ENCODE results near the gene NCKAP5.

The NCKAP5 gene

GRCh38 chr2:132779206-132779721 is 789.0 kb downstream of the NCKAP5 start:
- no peak for DNase-seq (ENCODE audit: low read depth in 4 of 4, low spot score in 1 of 4)

DNA sequence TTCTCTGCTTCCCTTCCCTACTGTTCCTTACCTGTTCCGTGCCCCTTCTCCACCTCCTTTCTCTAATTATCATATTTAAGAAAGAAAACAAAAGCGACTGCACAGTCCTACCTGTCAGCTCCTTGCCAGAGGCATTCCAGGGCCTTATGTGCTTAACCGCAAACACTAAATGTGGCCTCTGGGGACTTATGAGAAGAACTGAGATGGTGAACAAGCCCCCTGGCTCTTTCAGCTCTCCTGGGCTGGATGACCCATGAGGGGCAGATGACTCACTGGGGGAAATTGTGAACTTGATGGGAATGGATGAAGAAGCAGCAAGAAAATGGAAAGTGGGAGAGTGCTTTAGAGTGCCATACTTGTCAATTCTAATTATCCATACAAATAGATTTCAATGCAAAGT is 792.0 kb downstream of the NCKAP5 start:
- DNase-seq (ENCODE audit: low read depth in 4 of 4, low spot score in 1 of 4): no peak

DNA sequence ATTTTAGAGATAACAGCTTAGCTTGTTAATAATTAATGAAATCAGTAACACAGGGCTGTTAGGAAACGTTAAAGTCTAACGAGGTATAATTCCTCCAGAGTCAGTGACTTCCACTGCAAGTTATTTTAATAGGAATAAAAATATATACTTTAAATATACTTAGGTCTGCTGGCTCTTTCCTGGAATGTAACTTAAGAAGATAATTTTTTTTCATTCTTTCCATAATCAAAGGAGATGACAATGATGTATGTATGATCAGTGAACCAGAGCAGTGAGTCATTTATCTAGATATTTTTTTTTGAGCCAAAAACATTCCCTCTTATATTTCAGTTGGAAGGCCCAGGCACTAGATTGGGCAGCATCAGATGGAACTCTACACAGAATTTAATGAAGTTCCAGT is 794.1 kb downstream of the NCKAP5 start:
- no peak for DNase-seq (ENCODE audit: low read depth in 4 of 4, low spot score in 1 of 4)

DNA sequence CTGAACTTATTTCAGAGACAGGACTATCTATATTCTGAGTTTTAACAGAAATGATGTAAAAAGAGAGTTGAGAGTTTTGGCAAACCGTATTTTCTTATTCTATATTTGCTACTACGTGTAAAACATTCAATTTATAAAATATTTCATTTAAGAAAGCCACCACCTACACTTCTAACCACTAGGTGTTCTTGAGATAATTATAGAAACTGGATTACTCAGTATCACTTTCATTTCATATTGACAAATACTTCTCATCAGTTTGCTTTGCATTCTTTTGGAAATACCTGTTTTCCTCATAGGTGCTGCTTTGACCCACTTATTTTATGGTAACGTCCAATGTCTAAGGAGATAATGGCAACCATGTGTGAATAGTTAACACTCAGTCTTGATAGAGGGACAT is 794.9 kb downstream of the NCKAP5 start:
- no peak for DNase-seq (ENCODE audit: low read depth in 4 of 4, low spot score in 1 of 4)

- no peak for DNase-seq (ENCODE audit: low read depth in 4 of 4, low spot score in 1 of 4)
Observed at GRCh38 chr2:132772340-132772739, 795.9 kb downstream of the NCKAP5 start.

DNA sequence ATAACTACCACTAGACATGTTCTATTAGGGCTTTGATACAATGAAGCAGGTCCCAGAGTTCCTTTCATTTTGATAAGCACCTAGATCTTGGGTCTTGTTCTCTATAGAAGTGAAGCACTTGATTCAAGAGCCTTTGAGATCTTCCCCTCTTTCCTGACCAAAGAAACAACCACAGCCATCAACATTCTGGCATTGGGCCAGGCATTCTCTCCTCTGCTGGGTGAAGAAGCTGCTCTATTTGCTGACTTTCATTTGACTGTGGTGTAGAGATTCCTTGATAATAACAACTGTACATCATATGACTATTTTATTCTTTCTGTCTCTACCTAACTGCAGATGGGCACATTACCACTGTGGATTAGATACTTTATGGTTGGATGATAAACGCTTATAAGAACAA is 801.7 kb downstream of the NCKAP5 start:
- no peak for DNase-seq (ENCODE audit: low read depth in 4 of 4, low spot score in 1 of 4)

GRCh38 chr2:132761437-132761836 is 806.8 kb downstream of the NCKAP5 start:
- no peak for DNase-seq (ENCODE audit: low read depth in 4 of 4, low spot score in 1 of 4)

DNA sequence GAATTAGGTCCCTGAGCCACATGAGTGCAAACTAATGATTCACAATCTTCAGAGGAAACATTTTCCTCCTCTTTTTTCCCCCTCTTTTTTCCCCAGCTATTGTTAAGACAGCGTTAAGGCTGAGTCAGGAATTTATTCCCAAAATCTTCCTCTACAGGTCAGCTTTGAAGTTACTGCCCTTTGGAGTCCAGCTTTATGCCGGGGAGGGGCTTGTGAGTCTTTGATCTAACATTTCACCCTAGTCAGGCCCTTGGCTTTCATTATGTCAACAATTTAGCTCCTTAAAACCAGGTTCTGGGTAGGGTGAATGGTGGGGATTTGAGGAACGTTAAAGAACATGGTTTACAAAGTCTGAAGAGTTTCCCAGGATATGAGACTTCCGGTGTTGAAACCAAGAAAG is 807.3 kb downstream of the NCKAP5 start:
- no peak for DNase-seq (ENCODE audit: low read depth in 4 of 4, low spot score in 1 of 4)

- no peak for DNase-seq (ENCODE audit: low read depth in 4 of 4, low spot score in 1 of 4)
Observed at GRCh38 chr2:132760405-132760804, 807.9 kb downstream of the NCKAP5 start.

DNA sequence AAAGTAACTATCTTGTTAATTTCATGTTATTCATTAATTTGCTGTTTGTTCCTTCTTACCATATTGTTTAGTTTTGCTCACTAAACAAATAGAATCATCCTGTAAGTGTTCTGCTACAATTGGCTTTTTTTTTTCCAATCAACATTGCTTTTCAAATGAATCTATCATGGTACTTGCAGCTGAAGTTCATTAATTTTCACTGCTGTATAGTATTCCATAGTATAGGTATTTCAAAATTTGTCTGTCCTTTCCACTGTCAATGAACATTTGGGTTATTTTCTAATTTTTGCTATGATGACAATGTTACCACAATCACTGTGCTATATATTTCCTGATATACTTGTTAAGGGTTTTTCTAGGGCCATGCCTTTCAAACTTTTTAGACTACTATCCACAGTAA is 809.3 kb downstream of the NCKAP5 start:
- DNase-seq (ENCODE audit: low read depth in 4 of 4, low spot score in 1 of 4): no peak

DNA sequence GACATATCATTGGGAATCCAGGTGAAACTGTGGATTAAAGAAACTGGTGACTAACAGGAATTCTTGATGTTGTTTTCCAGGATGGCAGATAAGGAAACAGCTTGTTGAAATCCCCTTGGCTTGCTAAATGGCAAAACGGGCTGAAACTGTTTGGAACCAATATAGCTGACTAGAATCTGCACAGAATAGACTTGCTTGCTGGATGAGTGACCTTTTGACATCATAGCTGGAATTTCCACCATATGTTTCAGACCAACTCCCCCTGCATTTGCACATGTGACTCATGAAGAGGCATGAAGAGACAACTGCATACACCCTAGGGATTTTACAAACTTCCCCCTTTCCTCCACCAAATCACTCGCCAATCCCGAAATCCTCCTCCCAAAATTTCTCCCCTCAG is 810.6 kb downstream of the NCKAP5 start:
- no peak for DNase-seq (ENCODE audit: low read depth in 4 of 4, low spot score in 1 of 4)

GRCh38 chr2:132757002-132757589 is 811.2 kb downstream of the NCKAP5 start:
- no peak for DNase-seq (ENCODE audit: low read depth in 4 of 4, low spot score in 1 of 4)

DNA sequence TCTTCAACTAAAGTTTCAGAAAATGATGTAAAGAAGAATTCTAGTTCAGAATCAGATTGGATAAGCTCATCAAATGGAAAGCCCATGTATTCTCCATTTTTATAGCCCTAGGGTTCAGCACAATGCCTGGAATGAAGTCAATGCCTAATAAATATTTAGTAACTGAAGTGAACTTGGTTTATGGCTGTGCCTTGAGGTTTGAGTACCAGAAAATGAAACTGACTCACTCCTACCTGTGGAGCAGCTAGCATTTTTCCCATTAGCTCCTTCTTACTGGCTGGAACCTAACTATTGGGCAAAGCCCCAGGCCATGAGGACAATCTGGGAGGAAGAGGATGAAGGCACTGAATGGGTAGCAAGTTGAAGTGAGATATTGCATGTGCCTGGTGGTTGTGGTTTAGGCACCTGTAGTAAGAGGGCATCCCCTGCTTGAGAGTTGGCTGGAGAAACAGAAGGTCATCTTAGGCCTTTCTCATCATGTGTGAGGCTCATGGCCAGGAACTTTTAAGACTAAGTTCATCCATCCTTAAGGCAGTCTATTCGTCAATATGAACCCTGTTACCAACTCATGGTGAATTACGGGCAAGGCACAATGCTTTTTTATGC is 813.3 kb downstream of the NCKAP5 start:
- DNase-seq (ENCODE audit: low read depth in 4 of 4, low spot score in 1 of 4): no peak

DNA sequence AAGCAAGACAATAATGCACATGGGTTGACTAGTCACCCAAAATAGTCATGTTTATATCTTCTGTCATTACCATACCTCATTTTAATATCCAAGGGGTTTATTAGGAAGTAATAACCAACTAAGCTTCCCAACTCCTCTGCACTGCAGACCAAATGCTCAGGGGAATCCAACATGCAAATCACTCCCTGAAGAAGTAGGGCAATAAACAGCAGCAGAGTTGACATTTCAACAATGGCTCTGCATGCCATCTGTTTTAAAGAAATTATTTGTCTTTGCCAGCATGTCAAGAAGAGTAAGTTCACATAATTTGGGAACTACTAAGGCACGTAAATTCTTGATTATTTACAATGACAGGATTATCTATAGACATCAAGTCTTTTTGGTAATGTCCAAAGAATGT is 813.9 kb downstream of the NCKAP5 start:
- DNase-seq (ENCODE audit: low read depth in 4 of 4, low spot score in 1 of 4): no peak

DNA sequence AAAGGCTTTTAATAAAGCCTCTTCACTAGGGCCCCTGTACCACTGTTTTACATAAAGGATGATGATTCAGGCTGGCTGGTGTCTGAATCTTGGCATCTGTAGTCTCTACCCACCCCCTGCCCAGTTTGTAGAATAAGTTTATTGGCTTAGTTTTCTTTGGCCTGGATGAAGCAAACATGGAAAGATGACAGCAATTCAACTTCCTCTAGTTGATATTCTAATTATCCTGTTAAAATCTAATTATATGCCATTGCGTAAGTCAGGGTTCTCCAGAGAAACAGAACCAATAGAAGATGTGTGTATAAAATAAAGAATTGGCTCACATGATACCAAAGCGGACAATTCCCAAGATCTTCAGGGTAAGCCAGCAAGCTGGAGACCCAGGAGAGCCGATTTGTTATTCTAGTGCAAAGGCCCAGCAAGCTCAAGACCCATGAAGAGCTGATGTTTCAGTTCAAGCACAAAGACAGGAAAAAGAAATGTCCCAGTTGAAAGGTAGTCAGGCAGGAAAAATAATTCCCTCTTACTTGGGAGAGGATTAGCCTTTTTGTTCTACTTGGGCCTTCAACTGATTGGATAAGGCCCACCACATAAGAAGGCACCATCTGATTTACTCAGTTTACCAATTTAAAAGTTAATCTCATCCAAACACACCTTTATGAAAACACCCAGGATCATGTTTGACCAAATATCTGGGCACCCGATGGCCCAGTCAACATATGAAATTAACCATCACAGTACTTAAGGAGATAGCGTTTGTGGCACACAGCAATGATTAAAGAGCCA is 815.6 kb downstream of the NCKAP5 start:
- DNase-seq (ENCODE audit: low read depth in 4 of 4, low spot score in 1 of 4): no peak

DNA sequence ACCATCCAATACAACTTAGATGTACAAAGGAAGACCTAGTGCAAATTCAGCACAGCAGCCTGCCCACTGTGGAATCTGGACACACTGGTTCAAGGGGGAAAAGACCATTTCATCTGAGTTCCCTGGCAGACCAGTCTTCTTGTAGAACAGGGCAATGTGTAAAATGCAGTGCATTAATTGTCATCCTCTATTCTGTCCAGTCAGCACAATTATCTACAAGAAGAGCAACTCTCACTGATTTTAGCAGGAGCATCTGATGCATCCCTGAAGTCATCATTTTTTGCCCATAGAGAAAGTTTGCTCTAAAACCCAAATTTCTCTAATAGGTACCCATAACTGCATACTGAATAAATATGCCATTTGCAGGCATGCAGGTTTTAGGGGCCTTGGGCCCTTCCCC is 816.4 kb downstream of the NCKAP5 start:
- DNase-seq (ENCODE audit: low read depth in 4 of 4, low spot score in 1 of 4): no peak

DNA sequence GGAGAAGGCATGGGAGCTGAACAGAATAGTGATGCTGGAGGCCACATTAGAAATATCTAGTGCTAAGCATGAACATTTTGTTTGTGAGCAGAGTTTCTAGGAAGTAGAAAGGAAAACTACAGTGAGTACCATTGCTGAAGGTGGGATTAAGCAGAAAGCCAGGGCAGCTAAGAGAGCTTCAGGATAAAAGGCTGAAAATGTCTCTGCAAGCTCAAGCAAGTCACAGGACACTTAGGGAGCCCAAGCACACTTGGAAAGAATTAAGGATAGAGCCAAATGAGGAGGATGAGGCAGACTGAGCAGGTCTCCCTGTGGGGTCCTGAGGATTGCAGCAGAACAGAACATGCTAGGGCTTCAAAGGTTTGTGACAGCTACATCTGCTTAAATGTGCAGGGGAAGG is 817.7 kb downstream of the NCKAP5 start:
- DNase-seq (ENCODE audit: low read depth in 4 of 4, low spot score in 1 of 4): no peak

DNA sequence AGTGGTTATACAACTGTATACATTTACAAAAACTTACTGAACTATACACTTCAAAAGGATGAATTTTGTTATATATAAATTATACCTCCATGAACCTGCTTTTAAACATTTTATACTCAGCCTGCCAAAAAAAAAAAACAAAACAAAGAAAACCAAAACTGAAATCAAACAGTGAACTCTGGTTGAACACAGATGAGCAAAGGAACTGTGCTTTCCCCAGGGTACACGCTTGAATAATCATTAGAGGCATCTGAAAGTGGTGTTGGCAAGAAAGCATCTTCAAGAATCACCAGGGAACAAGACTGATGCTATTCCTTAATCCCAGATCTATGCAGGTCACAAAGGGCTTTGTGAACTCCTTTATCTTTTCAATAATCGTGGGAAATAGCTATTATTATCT is 821.2 kb downstream of the NCKAP5 start:
- no peak for DNase-seq (ENCODE audit: low read depth in 4 of 4, low spot score in 1 of 4)

GRCh38 chr2:132741754-132742153 is 826.5 kb downstream of the NCKAP5 start:
- DNase-seq (ENCODE audit: low read depth in 4 of 4, low spot score in 1 of 4): no peak

DNA sequence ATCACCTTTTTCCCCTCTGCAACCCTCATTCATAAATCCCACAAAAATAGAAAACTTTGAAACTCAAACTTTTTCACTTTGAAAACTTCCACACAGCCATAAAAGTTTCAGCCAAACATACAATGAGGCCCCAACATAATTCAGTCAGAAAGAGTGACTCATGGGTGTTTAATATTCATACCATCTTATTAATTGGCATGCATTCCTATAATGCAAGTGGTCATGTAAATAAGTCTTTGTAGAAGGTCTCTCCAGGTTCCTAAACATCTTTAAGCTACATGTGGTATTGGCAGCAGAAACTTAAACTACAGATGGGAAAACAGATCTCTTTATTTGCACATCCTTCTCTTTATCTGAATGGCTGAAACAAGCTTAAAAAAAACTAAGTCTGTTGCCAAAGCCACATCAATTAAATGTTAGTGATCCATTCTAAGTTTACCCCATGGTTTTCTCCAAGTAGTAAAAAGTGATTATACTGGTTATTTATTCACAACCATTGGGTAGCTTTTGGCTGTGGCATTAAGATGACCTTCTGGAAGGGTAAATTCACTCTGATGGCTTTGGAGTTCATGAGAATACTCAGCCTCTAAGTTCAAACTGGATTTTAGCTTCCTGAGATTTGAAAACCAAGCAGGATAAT is 828.1 kb downstream of the NCKAP5 start:
- DNase-seq (ENCODE audit: low read depth in 4 of 4, low spot score in 1 of 4): no peak

- no peak for DNase-seq (ENCODE audit: low read depth in 4 of 4, low spot score in 1 of 4)
Observed at GRCh38 chr2:132738223-132738622, 830.0 kb downstream of the NCKAP5 start.

GRCh38 chr2:132736059-132736458 is 832.2 kb downstream of the NCKAP5 start:
- no peak for DNase-seq (ENCODE audit: low read depth in 4 of 4, low spot score in 1 of 4)
